ENCODE measurements around the gene SLC12A7.

The SLC12A7 gene

DNA sequence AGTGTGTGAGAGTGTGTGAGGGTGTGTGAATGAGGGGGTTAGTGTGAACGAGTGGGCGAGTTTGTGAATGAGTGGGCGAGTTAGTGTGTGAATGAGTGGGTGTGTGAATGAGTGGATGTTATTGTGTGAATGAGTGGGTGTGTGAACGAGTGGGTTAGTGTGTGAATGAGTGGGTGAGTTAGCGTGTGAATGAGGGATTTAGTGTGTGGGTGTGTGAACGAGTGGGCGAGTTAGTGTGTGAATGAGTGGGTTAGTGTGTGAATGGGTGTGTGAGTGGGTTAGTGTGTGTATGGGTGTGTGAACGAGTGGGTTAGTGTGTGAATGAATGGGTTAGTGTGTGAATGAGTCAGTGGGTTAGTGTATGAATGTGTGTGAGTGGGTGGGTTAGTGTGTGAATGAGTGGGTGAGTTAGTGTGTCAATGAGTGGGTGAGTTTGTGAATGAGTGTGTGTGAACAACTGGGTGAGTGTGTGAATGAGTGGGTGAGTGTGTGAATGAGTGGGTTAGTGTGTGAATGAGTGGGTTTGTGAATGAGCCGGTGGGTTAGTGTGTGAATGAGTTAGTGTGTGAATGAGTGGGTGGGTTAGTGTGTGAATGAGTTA is 65.8 kb downstream of the SLC12A7 start:
- DNase-seq = no peak

DNA sequence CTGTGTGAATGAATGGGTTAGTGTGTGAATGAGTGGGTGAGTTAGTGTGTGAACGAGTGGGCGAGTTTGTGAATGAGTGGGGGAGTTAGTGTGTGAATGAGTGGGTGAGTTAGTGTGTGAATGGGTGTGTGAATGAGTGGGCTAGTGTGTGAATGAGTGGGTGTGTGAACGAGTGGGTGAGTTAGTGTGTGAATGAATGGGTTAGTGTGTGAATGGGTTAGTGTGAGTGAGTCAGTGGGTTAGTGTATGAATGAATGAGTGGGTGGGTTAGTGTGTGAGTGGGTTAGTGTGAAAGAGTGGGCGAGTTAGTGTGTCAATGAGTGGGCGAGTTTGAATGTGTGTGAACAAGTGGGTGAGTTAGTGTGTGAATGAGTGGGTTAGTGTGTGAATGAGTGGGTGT is 67.7 kb downstream of the SLC12A7 start:
- DNase-seq = no peak

DNA sequence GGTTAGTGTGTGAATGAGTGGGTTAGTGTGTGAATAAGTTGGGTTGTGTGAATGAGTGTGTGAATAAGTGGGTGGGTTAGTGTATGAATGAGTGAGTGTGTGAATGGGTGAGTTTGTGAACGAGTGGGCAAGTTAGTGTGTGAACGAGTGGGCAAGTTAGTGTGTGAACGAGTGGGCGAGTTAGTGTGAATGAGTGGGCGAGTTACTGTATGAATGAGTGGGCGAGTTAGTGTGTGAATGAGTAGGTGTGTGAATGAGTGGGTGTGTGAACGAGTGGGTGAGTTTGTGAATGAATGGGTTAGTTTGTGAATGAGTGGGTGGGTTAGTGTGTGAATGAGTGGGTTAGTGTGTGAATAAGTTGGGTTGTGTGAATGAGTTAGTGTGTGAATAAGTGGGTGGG is 68.5 kb downstream of the SLC12A7 start:
- no peak for DNase-seq

DNA sequence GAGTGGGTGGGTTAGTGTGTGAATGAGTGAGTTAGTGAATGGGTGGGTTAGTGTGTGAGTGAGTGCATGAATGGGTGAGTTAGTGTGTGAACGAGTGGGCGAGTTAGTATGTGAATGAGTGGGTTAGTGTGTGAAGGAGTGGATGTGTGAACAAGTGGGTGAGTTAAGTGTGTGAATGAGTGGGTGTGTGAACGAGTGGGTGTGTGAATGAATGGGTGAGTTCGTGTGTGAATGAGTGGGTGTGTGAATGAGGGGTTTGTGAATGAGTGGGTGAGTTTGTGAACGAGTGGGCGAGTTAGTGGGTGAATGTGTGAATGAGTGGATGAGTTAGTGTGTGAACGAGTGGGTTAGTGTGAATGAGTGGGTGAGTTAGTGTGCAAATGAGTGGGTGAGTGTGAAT is 69.2 kb downstream of the SLC12A7 start:
- DNase-seq = no peak

DNA sequence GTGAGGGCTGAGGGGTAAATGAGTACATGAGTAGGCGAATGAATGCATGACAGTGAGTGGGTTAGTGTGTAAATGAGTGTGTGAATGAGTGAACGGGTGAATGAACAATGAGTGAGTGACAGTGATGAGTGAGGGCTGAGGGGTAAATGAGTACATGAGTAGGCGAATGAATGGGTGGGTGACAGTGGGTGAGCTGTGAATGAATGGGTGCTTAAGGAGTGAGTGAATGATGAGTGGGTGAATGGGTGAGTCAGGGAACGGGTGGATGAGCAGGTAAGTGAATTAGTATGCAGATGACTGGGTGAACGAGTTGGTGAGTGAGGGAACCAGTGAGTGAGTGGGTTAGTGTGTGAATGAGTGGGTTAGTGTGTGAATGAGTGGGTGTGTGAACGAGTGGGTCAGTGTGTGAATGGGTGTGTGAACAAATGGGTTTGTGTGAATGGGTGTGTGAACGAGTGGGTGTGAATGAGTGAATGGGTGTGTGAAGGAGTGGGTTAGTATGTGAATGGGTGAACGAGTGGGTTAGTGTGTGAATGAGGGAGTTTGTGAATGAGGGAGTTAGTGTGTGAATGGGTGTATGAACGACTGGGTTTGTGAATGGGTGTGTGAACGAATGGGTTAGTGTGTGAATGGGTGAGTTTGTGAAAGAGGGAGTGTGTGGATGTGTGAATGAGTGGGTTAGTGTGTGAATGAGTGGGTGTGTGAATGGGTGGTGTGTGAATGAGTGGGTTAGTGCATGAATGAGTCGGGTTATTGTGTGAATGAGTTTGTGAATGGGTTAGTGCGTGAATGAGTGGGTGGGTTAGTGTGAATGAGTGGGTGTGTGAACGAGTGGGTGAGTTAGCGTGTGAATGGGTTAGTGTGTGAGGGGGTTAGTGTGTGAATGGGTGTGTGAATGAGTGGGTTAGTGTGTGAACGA is 70.4 kb downstream of the SLC12A7 start:
- no peak for DNase-seq

DNA sequence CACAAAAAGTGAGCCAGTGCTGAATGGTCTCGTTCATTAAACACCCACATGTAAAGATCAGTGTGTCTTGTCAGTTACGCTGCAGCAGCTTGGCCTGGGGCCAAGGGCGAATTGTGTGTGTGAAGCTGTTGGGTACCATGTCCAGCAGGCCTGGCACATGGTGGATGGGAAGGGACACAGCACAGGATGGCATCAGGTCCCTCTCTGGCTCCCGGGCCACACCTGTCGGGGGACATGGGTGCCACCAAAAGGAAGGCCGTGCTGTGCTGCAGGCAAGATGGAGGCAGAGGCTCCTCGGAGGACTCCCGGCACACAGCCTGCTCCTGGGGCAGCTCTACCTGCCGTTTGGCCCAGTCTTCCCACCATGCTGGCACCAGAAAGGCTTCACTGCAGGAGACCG is 71.3 kb downstream of the SLC12A7 start:
- no peak for DNase-seq

DNA sequence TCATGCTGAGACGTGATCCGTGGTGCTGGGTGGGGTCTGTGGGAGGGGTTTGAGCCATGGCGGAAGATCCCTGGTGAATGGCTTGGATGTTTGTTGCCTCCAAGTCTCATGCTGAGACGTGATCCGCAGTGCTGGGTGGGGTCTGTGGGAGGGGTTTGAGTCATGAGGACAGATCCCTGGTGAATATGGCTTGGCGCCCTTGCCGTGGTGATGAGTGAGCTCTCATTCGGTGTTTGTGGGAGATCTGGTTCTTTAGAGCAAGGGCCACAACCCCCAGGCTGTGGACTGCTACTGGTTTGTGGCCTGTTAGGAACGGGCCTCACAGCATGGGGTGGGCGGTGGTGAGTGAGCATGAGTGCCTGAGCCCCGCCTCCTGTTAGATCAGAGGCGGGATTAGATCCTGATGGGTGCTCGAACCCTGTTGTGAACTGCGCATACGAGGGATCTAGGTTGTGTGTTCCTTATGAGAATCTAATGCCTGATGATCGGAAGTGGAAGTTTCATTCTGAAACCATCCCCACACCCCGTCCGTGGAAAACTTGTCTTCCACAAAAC is 72.1 kb downstream of the SLC12A7 start:
- no peak for DNase-seq

DNA sequence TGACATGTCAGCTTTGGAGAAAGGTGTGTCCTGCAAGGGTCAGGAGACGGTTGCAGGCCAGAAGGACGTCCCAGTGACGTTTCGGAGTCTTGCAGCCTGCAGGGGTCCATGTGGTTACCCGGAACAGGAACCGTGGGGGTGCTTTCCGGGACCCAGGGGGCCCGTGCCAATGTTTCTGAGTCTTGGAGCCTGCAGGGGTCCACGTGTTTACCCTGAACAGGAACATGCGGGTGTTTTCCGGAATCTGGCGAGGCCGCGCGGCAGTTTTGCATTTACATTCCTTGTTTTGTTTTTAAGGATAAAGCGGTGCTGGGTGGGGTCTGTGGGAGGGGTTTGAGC is 72.7 kb downstream of the SLC12A7 start:
- no peak for DNase-seq

DNA sequence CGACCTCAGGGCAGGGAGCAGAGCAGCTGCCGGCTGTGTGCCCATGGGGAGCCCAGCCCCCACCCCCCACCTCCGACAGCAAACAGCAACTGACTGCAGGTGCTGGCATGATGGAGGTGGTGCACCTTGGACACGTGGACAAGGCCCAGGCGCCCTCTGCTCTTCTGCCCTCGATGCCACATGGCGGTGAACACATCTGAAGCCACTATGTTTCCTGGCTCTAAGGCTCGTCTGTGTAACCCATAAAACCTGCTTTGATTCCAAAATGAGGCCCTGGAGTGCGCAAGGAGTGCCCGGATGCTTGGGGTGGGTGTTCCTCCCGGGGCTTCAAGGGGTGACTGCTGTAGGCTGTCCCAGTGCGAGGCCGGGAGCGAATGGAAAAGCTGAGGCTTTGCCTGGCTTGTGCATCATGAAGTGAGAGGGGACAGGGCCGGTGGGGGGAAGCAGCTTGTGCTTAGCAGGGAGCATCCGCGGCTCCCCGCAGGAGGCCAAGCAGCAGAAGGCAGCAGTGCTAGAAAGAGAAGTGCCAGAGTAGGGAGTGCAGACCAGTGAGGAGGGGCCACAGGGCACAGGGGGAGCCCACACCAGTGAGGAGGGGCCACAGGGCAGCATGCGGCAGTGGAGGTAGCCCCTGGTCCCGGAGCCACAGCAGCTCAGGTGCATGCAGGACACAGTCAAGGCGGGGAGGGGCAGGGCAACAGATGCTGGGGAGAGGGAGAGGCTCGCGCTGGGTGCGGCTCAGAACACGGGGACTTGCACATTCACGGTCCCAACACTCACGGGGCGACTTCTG is 73.2 kb downstream of the SLC12A7 start:
- DNase-seq = no peak

DNA sequence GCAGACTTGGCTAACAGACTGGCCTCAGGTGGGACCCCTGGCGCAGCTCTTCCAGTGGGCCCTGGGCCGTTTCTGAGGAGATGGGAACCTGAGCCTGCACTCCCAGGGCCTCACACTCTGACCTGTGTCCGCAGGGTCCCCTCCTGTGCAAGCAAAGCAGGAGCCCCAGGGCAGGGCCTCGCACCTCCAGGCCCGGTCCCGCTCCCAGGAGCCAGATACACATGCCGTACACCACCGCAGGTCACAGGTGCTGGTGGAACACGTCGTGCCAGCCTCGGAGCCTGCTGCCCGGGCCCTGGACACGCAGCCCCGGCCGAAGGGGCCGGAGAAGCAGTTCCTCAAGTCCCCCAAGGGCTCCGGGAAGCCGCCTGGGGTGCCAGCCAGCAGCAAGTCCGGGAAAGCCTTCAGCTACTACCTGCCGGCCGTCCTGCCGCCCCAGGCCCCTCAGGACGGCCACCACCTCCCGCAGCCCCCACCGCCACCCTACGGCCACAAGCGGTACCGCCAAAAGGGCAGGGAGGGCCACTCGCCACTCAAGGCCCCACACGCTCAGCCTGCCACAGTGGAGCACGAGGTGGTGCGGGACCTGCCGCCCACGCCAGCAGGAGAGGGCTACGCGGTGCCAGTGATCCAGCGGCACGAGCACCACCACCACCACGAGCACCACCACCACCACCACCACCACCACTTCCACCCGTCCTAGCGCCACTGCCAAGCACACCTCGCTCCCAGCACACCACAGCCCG is 74.0 kb downstream of the SLC12A7 start:
- no peak for DNase-seq

DNA sequence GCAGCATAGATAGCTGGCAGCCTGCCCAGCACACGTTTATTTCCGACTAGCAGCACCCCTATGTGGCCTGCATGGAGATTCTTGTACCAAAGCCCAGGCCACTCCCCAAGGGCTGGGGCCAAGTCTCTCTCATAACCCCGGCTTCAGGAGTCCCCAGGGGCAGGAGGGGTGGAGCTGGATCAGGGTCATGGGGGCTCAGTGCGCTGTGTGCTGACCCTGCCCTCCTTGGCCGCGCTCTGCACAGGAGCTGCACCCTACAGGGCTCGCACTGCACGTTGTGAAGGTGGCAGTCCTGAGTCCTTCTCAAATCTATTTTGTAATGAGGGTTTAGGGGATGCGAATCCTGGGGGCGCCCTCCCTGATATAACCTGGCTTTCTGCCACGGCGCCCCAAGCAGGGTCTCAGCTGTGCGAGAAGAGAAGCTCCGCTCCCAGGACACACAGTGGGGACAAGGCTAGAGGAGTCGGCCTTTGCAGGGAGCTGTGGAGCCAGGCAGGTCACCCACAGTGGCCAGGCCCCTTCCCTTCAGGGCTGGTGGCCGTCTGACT is 74.7 kb downstream of the SLC12A7 start:
- no peak for DNase-seq

DNA sequence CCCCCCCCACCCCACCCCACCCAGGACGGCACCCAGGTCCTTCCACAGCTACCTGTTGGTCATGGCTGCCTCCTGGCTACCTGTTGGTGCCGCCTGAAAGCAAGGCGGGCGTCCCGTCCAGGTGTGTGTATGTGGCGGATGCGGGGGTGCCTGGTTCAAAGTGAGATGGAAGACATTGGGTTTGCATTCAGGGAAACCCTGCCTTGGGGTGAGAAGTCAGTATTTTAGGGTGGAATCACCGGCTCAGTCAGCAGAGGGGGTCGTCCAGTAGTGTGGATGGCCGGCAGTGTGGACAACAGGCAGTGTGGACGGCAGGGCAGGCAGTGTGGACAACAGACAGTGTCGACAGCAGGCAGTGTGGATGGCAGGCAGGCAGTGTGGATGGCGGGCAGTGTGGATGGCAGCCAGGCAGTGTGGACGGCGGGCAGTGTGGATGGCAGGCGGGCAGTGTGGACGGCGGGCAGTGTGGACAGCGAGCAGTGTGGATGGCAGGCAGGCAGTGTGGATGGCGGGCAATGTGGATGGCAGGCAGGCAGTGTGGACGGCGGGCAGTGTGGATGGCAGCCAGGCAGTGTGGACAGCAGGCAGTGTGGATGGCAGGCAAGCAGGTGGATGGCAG is 75.2 kb downstream of the SLC12A7 start:
- no peak for DNase-seq

DNA sequence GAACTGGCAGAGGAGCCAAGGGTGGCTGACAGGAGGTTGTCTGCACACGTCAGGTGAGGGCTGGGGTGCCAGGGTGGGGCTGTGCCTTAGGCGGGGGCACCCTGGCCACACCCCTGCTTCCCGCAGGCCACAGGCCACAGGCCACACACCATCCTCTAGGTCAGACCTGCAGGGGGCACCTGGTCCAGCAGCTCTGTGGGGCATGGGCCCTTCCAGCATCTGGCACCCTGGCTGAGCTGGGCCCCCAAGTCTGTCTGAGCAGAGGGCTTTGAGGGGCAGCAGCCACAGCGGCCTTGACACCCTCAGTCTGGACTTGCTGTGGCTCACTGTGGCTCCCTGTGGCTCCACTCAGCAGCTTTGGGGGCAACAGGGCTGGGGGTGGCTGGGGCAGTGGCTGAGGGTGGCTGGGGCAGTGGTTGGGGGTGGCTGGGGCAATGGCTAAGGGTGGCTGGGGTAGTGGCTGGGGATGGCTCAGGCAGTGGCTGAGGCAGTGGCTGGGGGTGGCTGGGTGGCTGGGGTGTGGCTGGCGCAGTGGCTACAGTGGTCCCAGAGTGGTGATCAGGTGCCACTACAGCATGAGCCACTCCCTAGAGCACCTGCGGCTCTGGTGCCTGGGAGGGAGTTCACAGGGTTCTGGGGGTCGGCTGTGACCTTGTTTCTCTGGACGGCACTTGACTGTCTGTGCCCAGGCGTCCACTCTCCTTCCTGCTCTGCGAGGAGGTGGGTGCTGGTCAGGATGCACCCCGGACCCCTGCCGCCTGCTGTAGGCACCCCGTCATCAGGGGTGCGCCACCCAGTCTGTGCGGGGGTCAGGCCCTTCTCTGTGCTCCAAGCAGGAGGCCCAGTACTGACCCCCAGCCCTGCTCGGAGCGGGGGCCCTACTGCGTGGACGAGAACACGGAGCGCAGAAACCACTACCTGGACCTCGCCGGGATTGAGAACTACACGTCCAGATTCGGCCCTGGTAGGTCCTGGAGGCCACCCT is 76.2 kb downstream of the SLC12A7 start:
- no peak for DNase-seq

DNA sequence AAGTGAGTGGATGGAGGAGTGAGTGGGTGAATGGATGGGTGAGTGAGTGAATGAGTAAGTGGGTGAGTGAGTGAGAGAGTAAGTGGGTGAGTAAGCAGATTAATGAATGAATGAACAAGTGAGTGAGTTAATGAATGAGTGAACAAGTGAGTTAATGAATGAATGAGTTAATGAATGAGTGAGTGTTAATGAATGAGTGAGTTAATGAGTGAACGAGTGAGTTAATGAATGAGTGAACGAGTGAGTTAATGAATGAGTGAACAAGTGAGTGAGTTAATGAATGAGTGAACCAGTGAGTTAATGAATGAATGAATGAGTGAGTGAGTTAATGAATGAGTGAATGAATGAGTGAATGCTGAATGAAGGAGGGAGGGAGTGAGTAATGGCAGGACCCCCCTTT is 76.9 kb downstream of the SLC12A7 start:
- DNase-seq = no peak

DNA sequence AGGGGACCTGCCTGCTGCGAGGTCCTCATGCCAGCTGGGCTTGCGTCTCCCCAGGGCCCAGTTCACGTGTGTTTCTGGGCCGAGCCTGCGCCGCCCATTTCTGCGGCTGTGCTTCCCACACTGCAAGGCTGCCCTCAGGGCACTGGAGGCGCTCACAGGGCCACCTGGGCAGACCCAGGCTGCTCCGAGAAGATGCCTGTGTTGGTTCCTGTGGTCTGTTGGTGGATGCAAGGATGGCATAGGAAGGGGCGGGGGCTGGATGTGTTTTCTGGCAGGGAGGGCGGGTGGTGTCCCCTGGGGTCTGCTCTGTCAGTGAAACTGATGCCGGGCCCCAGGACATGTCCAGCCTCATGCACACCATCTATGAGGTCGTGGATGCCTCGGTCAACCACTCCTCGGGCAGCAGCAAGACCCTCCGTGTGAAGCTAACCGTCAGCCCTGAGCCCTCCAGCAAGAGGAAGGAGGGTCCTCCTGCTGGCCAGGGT is 77.4 kb downstream of the SLC12A7 start:
- no peak for DNase-seq

DNA sequence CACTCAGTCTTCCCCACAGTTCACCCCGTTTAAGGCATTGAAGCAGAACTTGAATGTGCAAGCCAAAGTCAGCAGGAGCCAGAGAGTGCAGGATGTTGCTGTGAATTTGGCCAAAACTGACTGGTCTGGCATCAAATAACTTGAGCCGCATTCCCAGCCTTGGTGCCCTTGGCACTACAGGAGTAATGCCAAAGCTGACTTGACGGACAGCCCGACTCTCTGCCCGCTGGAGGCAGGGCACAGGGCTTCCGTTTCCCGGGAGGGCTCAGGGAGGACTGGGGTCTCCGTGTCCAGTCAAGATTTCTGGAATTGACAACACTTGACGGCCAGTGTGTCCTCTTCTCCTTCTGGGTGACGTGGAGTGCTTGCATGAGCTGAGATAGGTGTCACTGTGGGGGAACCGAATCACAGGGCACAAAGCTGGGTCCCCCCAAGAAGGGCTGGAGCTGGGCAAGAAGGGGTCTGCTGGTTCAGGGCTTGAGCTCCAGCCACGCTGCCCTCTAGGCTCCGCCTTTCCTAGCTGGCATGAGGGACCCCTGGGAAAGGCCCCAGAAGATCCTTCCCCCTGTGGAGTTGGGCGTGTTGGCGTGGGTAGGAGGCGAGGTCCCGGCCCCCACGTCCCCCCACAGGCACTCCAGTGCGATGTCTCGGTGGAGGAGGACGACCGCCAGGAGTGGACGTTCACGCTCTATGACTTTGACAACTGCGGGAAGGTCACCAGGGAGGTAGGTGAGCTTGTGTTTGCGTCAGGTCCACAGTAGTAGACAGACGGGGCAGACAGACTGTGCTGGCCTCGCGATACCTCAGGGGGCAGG is 78.0 kb downstream of the SLC12A7 start:
- DNase-seq = no peak

DNA sequence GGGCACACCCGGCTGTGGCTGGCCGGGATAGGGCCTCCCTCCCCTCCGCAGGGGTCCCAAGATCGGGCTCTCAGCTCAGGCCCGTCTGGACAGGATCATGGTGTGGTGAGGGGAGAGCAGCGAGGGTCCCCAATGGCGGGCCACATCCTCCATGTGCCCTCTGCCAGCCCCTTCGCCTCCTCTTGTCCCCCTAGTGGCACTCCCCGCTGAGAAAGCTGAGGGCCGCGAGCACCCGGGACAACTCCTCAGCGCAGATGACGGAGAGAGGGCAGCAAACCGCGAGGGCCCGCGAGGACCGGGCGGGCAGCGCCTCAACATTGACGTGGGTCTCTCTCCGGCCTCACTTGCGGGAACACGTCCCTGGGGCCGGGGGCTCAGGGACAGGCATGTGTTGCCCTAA is 78.7 kb downstream of the SLC12A7 start:
- no peak for DNase-seq

DNA sequence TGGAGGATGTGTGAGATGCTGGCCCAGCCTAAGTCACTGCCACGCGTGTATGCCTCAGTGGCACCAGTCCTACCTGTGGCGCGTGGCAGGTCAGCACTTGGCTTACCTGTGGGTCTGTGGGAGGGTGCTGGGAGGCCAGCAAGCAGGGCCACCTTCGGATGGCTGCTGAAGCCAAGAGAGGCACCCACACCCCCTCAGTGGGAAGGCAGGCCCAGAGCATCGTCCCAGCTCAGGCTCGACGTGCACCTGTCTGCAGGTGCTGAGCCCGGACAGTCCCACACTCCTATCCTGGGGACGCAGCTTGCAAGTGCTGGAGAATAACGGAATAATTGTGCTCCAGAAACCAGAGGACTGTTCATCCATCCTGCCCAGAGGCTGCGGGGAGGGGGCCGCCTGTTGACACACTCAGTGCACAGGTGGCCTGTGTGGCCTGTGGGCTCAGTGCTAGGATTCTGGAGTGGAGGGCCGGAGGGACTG is 79.3 kb downstream of the SLC12A7 start:
- DNase-seq = no peak

DNA sequence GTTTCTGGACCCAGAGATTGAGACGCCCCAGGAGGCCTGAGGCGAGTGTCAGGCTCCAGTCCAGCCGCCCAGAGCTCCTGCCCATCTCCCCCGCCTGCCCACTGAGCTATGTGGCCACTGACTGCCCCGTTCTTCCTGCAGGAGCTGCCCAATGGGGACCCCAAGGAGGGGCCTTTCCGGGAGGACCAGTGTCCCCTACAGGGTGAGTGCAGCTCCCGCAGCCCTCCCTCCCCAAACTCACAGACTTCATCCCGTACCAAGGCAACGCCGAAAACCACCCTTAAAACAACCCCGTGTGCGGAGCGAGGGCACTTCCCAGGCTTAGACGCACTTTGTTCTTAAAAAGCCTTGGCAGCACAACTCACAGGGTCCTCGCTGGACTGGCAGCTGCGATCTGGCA is 79.9 kb downstream of the SLC12A7 start:
- DNase-seq = no peak

All from activated CD4-positive, alpha-beta T cell treated with anti-CD3 and anti-CD28 coated beads, Interleukin-2, amount 50 U/mL, for 48 hours (primary cell).